ENCODE results near the gene SRGAP2B. TPM values are rescaled to one million over a fixed set of nuclear protein-coding genes. Genes with fewer than 3 reads are reported as not detected.
"Not testable (repeated sequence)": the region's sequence is repeated elsewhere in the genome, so short reads cannot be mapped to it uniquely, and the experiment has no call there.

Gene SRGAP2B
- total RNA-seq, 4 donors from 2014 or later, result 39.3 to 79.9 (median 52.5) TPM

GRCh38 chr1:144936186-144936732 lies 158.9 kb downstream of the SRGAP2B start:
- 79% methylated on average over 2 of the region's 4 CpGs; no CpG with 5 or more reads in 1 of the 2 donors for WGBS, 2 donors
- intact Hi-C loops (cut with DNase I; ENCODE audit: low total_unique reads); DNase-seq (ENCODE audit: low spot score in 2 of 2): not testable (repeated sequence)

GRCh38 chr1:144935310-144935709 lies 159.8 kb downstream of the SRGAP2B start:
- DNase-seq (ENCODE audit: low spot score in 2 of 2); H3K4me3 ChIP-seq (ENCODE audit: low read depth, poor library complexity, severe bottlenecking); intact Hi-C loops (cut with DNase I; ENCODE audit: low total_unique reads): not testable (repeated sequence)
- no CpG with 5 or more reads among the region's 3 CpGs for WGBS, 2 donors

More at GRCh38 chr1:144936186-144936732, 158.9 kb downstream of the SRGAP2B start:
- not testable (repeated sequence) for H3K4me3 ChIP-seq (ENCODE audit: low read depth, poor library complexity, severe bottlenecking)

- not testable (repeated sequence) for DNase-seq (ENCODE audit: low spot score in 2 of 2)
- 76 to 96% methylated on average over 2 to 4 of the region's 5 CpGs for WGBS, 2 donors
Observed at GRCh38 chr1:144933014-144933413, 162.1 kb downstream of the SRGAP2B start.

GRCh38 chr1:144932153-144932552 lies 163.0 kb downstream of the SRGAP2B start:
- DNase-seq (ENCODE audit: low spot score in 2 of 2), result peak in 1 of 2 donors; percentile 73
- WGBS, 2 donors, result 54 to 86% methylated on average over 2 to 4 of the region's 5 CpGs
- intact Hi-C loops (cut with DNase I; ENCODE audit: low total_unique reads); H3K4me3 ChIP-seq (ENCODE audit: low read depth, poor library complexity, severe bottlenecking): not testable (repeated sequence)

More at GRCh38 chr1:144933014-144933413, 162.1 kb downstream of the SRGAP2B start:
- H3K4me3 ChIP-seq (ENCODE audit: low read depth, poor library complexity, severe bottlenecking); intact Hi-C loops (cut with DNase I; ENCODE audit: low total_unique reads): not testable (repeated sequence)

- DNase-seq (ENCODE audit: low spot score in 2 of 2); intact Hi-C loops (cut with DNase I; ENCODE audit: low total_unique reads): not testable (repeated sequence)
- 43 to 76% methylated on average over 1 of the region's 1 CpG for WGBS, 2 donors
Observed at GRCh38 chr1:144931553-144931952, 163.6 kb downstream of the SRGAP2B start.

GRCh38 chr1:144930085-144930777 lies 164.9 kb downstream of the SRGAP2B start:
- WGBS, 2 donors, result 87 to 94% methylated on average over 2 to 4 of the region's 6 CpGs
- DNase-seq (ENCODE audit: low spot score in 2 of 2); H3K4me3 ChIP-seq (ENCODE audit: low read depth, poor library complexity, severe bottlenecking); intact Hi-C loops (cut with DNase I; ENCODE audit: low total_unique reads): not testable (repeated sequence)

More at GRCh38 chr1:144931553-144931952, 163.6 kb downstream of the SRGAP2B start:
- H3K4me3 ChIP-seq (ENCODE audit: low read depth, poor library complexity, severe bottlenecking), result not testable (repeated sequence)

GRCh38 chr1:144927292-144927691 lies 167.8 kb downstream of the SRGAP2B start:
- intact Hi-C loops (cut with DNase I; ENCODE audit: low total_unique reads); H3K4me3 ChIP-seq (ENCODE audit: low read depth, poor library complexity, severe bottlenecking); DNase-seq (ENCODE audit: low spot score in 2 of 2): not testable (repeated sequence)
- 86 to 100% methylated on average over 1 of the region's 1 CpG for WGBS, 2 donors

GRCh38 chr1:144923640-144924039 lies 171.5 kb downstream of the SRGAP2B start:
- no CpG with 5 or more reads among the region's 5 CpGs for WGBS, 2 donors
- DNase-seq (ENCODE audit: low spot score in 2 of 2); H3K4me3 ChIP-seq (ENCODE audit: low read depth, poor library complexity, severe bottlenecking); intact Hi-C loops (cut with DNase I; ENCODE audit: low total_unique reads): not testable (repeated sequence)

GRCh38 chr1:144922785-144923184 lies 172.3 kb downstream of the SRGAP2B start:
- intact Hi-C loops (cut with DNase I; ENCODE audit: low total_unique reads); H3K4me3 ChIP-seq (ENCODE audit: low read depth, poor library complexity, severe bottlenecking); DNase-seq (ENCODE audit: low spot score in 2 of 2): not testable (repeated sequence)
- WGBS, 2 donors, result 80 to 83% methylated on average over 1 to 2 of the region's 4 CpGs

- DNase-seq (ENCODE audit: low spot score in 2 of 2); intact Hi-C loops (cut with DNase I; ENCODE audit: low total_unique reads); H3K4me3 ChIP-seq (ENCODE audit: low read depth, poor library complexity, severe bottlenecking): not testable (repeated sequence)
Observed at GRCh38 chr1:144919106-144919505, 176.0 kb downstream of the SRGAP2B start.

- WGBS, 2 donors, result 28 to 53% methylated on average over 2 of the region's 3 CpGs
- intact Hi-C loops (cut with DNase I; ENCODE audit: low total_unique reads); DNase-seq (ENCODE audit: low spot score in 2 of 2); H3K4me3 ChIP-seq (ENCODE audit: low read depth, poor library complexity, severe bottlenecking): not testable (repeated sequence)
Observed at GRCh38 chr1:144918027-144918603, 177.0 kb downstream of the SRGAP2B start.

GRCh38 chr1:144917154-144918026 lies 177.7 kb downstream of the SRGAP2B start:
- intact Hi-C loops (cut with DNase I; ENCODE audit: low total_unique reads); DNase-seq (ENCODE audit: low spot score in 2 of 2); H3K4me3 ChIP-seq (ENCODE audit: low read depth, poor library complexity, severe bottlenecking): not testable (repeated sequence)
- WGBS, 2 donors, result no CpG with 5 or more reads among the region's 8 CpGs

- H3K4me3 ChIP-seq (ENCODE audit: low read depth, poor library complexity, severe bottlenecking); intact Hi-C loops (cut with DNase I; ENCODE audit: low total_unique reads); DNase-seq (ENCODE audit: low spot score in 2 of 2): not testable (repeated sequence)
- no CpG with 5 or more reads among the region's 12 CpGs for WGBS, 2 donors
Observed at GRCh38 chr1:144913977-144914734, 181.0 kb downstream of the SRGAP2B start.

- H3K4me3 ChIP-seq (ENCODE audit: low read depth, poor library complexity, severe bottlenecking); DNase-seq (ENCODE audit: low spot score in 2 of 2); intact Hi-C loops (cut with DNase I; ENCODE audit: low total_unique reads): not testable (repeated sequence)
- WGBS, 2 donors, result no CpG with 5 or more reads among the region's 3 CpGs
Observed at GRCh38 chr1:144913458-144913857, 181.7 kb downstream of the SRGAP2B start.
